ENCODE results near the gene CEP63. TPM values are rescaled to one million over a fixed set of nuclear protein-coding genes. Genes with fewer than 3 reads are reported as not detected.

The CEP63 gene
- polyA plus RNA-seq, 3 donors: 11.1 to 18.8 (median 17.2) TPM

- H3K27ac Mint-ChIP-seq: no peak overlapping the region
- no peaks in the 10 kb centered on the region for H4K20me1 ChIP-seq (ENCODE audit: insufficient read depth, low read length)
- TF ChIP-seq CTCF (IDR thresholded peaks at IDR 0.05): no peak
Observed at GRCh38 chr3:134445095-134445494, 40.8 kb upstream of the CEP63 start.

GRCh38 chr3:134445636-134446035, 40.2 kb upstream of the CEP63 start:
- no peaks in the 10 kb centered on the region for H3K36me3 Mint-ChIP-seq

More at GRCh38 chr3:134445095-134445494, 40.8 kb upstream of the CEP63 start:
- H3K27me3 Mint-ChIP-seq (ENCODE audit: low read depth in 3 of 3): peaks cover under 1 to 10% (median 6%) of the 10 kb centered on the region in 3 donors
- Histone ChIP-seq H3K36me3 (replicated peaks in 1 of 2; ENCODE audit: control insufficient read depth in 1 of 2, insufficient read depth in 2 of 2, low read length in 2 of 2) (no peaks in the 10 kb centered on the region), H2AFZ (ENCODE audit: insufficient read depth, low read depth, low read length, poor library complexity, severe bottlenecking) (no peak overlapping the region), H3K9me3 (replicated peaks in 1 of 2; ENCODE audit: control insufficient read depth in 1 of 2, insufficient read depth in 1 of 2, low read length in 2 of 2) (no peaks in the 10 kb centered on the region), H3K4me2 (replicated peaks; ENCODE audit: extremely low read depth, low read length, poor library complexity, severe bottlenecking) (no peak overlapping the region), H3K4me1 (ENCODE audit: control insufficient read depth in 1 of 2, insufficient read depth in 2 of 2, low read length in 2 of 2) (peaks cover 2 to 6% of the 10 kb centered on the region in 2 donors), H3K9ac (ENCODE audit: insufficient read depth, low read length, poor library complexity, severe bottlenecking) (no peak overlapping the region), H3K79me2 (ENCODE audit: insufficient read depth, low read length) (no peaks in the 10 kb centered on the region), H3K27ac (ENCODE audit: low read depth in 1 of 2, low read length in 2 of 2) (no peak overlapping the region), H3K4me3 (replicated peaks in 1 of 3; ENCODE audit: low read depth in 2 of 3, low read length in 3 of 3) (no peak overlapping the region), H3K27me3 (ENCODE audit: control insufficient read depth in 2 of 2, insufficient read depth in 2 of 2, low read length in 2 of 2) (peaks cover 0 to 2% of the 10 kb centered on the region in 2 donors)
- intact Hi-C loops (cut with micrococcal nuclease): no loop called here
- H3K4me1 Mint-ChIP-seq: peaks cover 4% of the 10 kb centered on the region
- H3K9me3 Mint-ChIP-seq: peaks cover 0 to 16% (median 7%) of the 10 kb centered on the region in 7 donors
- H3K4me3 Mint-ChIP-seq: no peak overlapping the region
- DNase-seq: no peak
- no peaks in the 10 kb centered on the region for H3K36me3 Mint-ChIP-seq
- WGBS (ENCODE audit: insufficient coverage): no CpG with 5 or more reads among the region's 1 CpG

More at GRCh38 chr3:134445636-134446035, 40.2 kb upstream of the CEP63 start:
- Histone ChIP-seq H3K79me2 (ENCODE audit: insufficient read depth, low read length) (no peaks in the 10 kb centered on the region), H3K4me3 (replicated peaks in 1 of 3; ENCODE audit: low read depth in 2 of 3, low read length in 3 of 3) (no peak overlapping the region), H3K4me2 (replicated peaks; ENCODE audit: extremely low read depth, low read length, poor library complexity, severe bottlenecking) (no peak overlapping the region), H3K4me1 (ENCODE audit: control insufficient read depth in 1 of 2, insufficient read depth in 2 of 2, low read length in 2 of 2) (peaks cover 2 to 8% of the 10 kb centered on the region in 2 donors), H3K36me3 (replicated peaks in 1 of 2; ENCODE audit: control insufficient read depth in 1 of 2, insufficient read depth in 2 of 2, low read length in 2 of 2) (no peaks in the 10 kb centered on the region), H3K27me3 (ENCODE audit: control insufficient read depth in 2 of 2, insufficient read depth in 2 of 2, low read length in 2 of 2) (no peaks in the 10 kb centered on the region), H2AFZ (ENCODE audit: insufficient read depth, low read depth, low read length, poor library complexity, severe bottlenecking) (no peak overlapping the region), H4K20me1 (ENCODE audit: insufficient read depth, low read length) (no peaks in the 10 kb centered on the region), H3K27ac (ENCODE audit: low read depth in 1 of 2, low read length in 2 of 2) (no peak overlapping the region), H3K9me3 (replicated peaks in 1 of 2; ENCODE audit: control insufficient read depth in 1 of 2, insufficient read depth in 1 of 2, low read length in 2 of 2) (no peaks in the 10 kb centered on the region), H3K9ac (ENCODE audit: insufficient read depth, low read length, poor library complexity, severe bottlenecking) (no peak overlapping the region)
- no peak overlapping the region for H3K4me3 Mint-ChIP-seq
- 93% methylated on average over 1 of the region's 1 CpG for WGBS (ENCODE audit: insufficient coverage)
- H3K4me1 Mint-ChIP-seq: peaks cover 7% of the 10 kb centered on the region
- intact Hi-C loops (cut with micrococcal nuclease): no loop called here
- peaks cover 0 to 16% (median 7%) of the 10 kb centered on the region in 7 donors for H3K9me3 Mint-ChIP-seq
- no peak overlapping the region for H3K27ac Mint-ChIP-seq
- DNase-seq: no peak
- peaks cover 0 to 9% (median 6%) of the 10 kb centered on the region in 3 donors for H3K27me3 Mint-ChIP-seq (ENCODE audit: low read depth in 3 of 3)
- TF ChIP-seq CTCF (IDR thresholded peaks at IDR 0.05): no peak
